ENCODE results near the gene SH3BP4. TPM values are rescaled to one million over a fixed set of nuclear protein-coding genes. Genes with fewer than 3 reads are reported as not detected.

Gene SH3BP4
- total and polyA plus RNA-seq, 4 donors = 4.1 to 18.4 (median 12.2) TPM

- H3K27me3 ChIP-seq (ENCODE audit: control insufficient read depth in 4 of 4, insufficient read depth in 4 of 4, low read length in 3 of 4) = no peaks in the 10 kb centered on the region
- no peak overlapping the region for H3K4me3 ChIP-seq (ENCODE audit: low read depth in 1 of 3, low read length in 3 of 3)
- H3K36me3 ChIP-seq (ENCODE audit: control insufficient read depth in 4 of 4, insufficient read depth in 3 of 4, low read depth in 1 of 4, low read length in 3 of 4) = no peaks in the 10 kb centered on the region
- no peak for DNase-seq (ENCODE audit: low spot score)
- H3K27ac ChIP-seq (ENCODE audit: low read depth in 1 of 2, low read length in 2 of 2) = no peak overlapping the region
- H3K4me1 ChIP-seq (ENCODE audit: control insufficient read depth in 4 of 4, insufficient read depth in 4 of 4, low read length in 3 of 4) = no peaks in the 10 kb centered on the region
- no peaks in the 10 kb centered on the region for H3K9me3 ChIP-seq (ENCODE audit: control insufficient read depth in 4 of 4, low read length in 3 of 4)
- H3K9ac ChIP-seq (ENCODE audit: low read depth in 1 of 2, low read length in 2 of 2) = no peak overlapping the region
- WGBS = 90% methylated on average over 10 of the region's 10 CpGs
- TF ChIP-seq HNF4A (conservative IDR thresholded peaks at IDR 0.05) = no peak
- TF ChIP-seq CTCF (IDR thresholded peaks at IDR 0.05; ENCODE audit: low read depth, low read length, missing input control) = no peak
- no peak for TF ChIP-seq MAX (IDR thresholded peaks at IDR 0.05)
- no peak for TF ChIP-seq EGR1 (IDR thresholded peaks at IDR 0.05; ENCODE audit: low read depth in 2 of 2)
- TF ChIP-seq HNF4G (IDR thresholded peaks at IDR 0.05) = no peak
These were observed 109.8 kb downstream of the SH3BP4 start for GRCh38 chr2:235061656-235062055.

- DNase-seq (ENCODE audit: low spot score) = no peak
- TF ChIP-seq EGR1 (IDR thresholded peaks at IDR 0.05; ENCODE audit: low read depth in 2 of 2) (no peak), JUND (IDR thresholded peaks at IDR 0.05) (no peak), YY1 (IDR thresholded peaks at IDR 0.05) (no peak), FOXA1 (IDR thresholded peaks at IDR 0.05) (no peak), FOXA2 (IDR thresholded peaks at IDR 0.05) (no peak), HNF4G (IDR thresholded peaks at IDR 0.05) (no peak), CTCF (IDR thresholded peaks at IDR 0.05; ENCODE audit: low read depth, low read length, missing input control) (no peak), NR2F2 (IDR thresholded peaks at IDR 0.05) (no peak), SP1 (IDR thresholded peaks at IDR 0.05) (no peak), RXRA (IDR thresholded peaks at IDR 0.05) (no peak), RAD21 (IDR thresholded peaks at IDR 0.05) (no peak), MAX (IDR thresholded peaks at IDR 0.05) (no peak), ZBTB33 (IDR thresholded peaks at IDR 0.05) (no peak), HNF4A (conservative IDR thresholded peaks at IDR 0.05) (no peak), TAF1 (conservative IDR thresholded peaks at IDR 0.05) (no peak), REST (IDR thresholded peaks at IDR 0.05) (no peak)
- TF ChIP-seq, protein P1, sequence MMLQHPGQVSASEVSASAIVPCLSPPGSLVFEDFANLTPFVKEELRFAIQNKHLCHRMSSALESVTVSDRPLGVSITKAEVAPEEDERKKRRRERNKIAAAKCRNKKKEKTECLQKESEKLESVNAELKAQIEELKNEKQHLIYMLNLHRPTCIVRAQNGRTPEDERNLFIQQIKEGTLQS (IDR thresholded peaks at IDR 0.05) = no peak
- Histone ChIP-seq H3K4me3 (ENCODE audit: low read depth in 1 of 3, low read length in 3 of 3) (no peak overlapping the region), H3K27me3 (ENCODE audit: control insufficient read depth in 4 of 4, insufficient read depth in 4 of 4, low read length in 3 of 4) (no peaks in the 10 kb centered on the region), H3K9me3 (ENCODE audit: control insufficient read depth in 4 of 4, low read length in 3 of 4) (no peaks in the 10 kb centered on the region), H3K4me1 (ENCODE audit: control insufficient read depth in 4 of 4, insufficient read depth in 4 of 4, low read length in 3 of 4) (no peaks in the 10 kb centered on the region), H3K9ac (ENCODE audit: low read depth in 1 of 2, low read length in 2 of 2) (no peak overlapping the region), H3K36me3 (ENCODE audit: control insufficient read depth in 4 of 4, insufficient read depth in 3 of 4, low read depth in 1 of 4, low read length in 3 of 4) (no peaks in the 10 kb centered on the region), H3K27ac (ENCODE audit: low read depth in 1 of 2, low read length in 2 of 2) (no peak overlapping the region)
- 60% methylated on average over 17 of the region's 17 CpGs for WGBS
These were observed 111.7 kb downstream of the SH3BP4 start for GRCh38 chr2:235063471-235063961.
